Osteoblast (primary cell): ENCODE data around the gene KCNT2. TPM values are rescaled to one million over a fixed set of nuclear protein-coding genes. Genes with fewer than 3 reads are reported as not detected.

Source experiments
- DNase-seq: peaks from one replicate; pipeline ENCODE4 v3.0.0; 2011; ENCODE audit warnings: low spot score, mixed read lengths; ENCODE audit not compliant: insufficient read length; ENCODE audit errors: missing footprints
- H2AFZ ChIP-seq: 2 replicates; pipeline ENCODE4 v1.6.0; 2011; ENCODE audit warnings: mild to moderate bottlenecking, low read length
- H3K27ac ChIP-seq: 2 replicates; pipeline ENCODE4 v1.5.1; 2011; ENCODE audit warnings: mild to moderate bottlenecking, low read depth, low read length, moderate library complexity
- H3K27me3 ChIP-seq: 2 replicates; pipeline ENCODE4 v1.6.0; 2012; ENCODE audit warnings: mild to moderate bottlenecking, control low read depth, inconsistent platforms, low read length, moderate library complexity; ENCODE audit not compliant: insufficient read depth
- H3K36me3 ChIP-seq: 2 replicates; pipeline ENCODE4 v1.5.1; 2011; ENCODE audit warnings: mild to moderate bottlenecking, low read length, control low read depth, moderate library complexity; ENCODE audit not compliant: insufficient read depth
- H3K4me1 ChIP-seq: 2 replicates; pipeline ENCODE4 v1.5.1; 2011; ENCODE audit warnings: mild to moderate bottlenecking, low read length, control low read depth, moderate library complexity; ENCODE audit not compliant: insufficient read depth
- H3K4me2 ChIP-seq: 2 replicates; pipeline ENCODE4 v1.6.0; 2011; ENCODE audit warnings: mild to moderate bottlenecking, low read length; ENCODE audit not compliant: insufficient read depth
- H3K4me3 ChIP-seq: fragments of 200-600 bp; sonication (generic); 3 replicates; pipeline ENCODE4 v1.5.1; 2012; ENCODE audit warnings: mild to moderate bottlenecking, low read length, inconsistent platforms; ENCODE audit not compliant: insufficient read depth
- H3K79me2 ChIP-seq: 2 replicates; pipeline ENCODE4 v1.6.0; 2012; ENCODE audit warnings: mild to moderate bottlenecking, low read length, control low read depth, inconsistent platforms; ENCODE audit not compliant: insufficient read depth
- H3K9me3 ChIP-seq: 2 replicates; pipeline ENCODE4 v1.5.1; 2011; ENCODE audit warnings: low read depth, low read length, control low read depth
- H4K20me1 ChIP-seq: 2 replicates; pipeline ENCODE4 v1.6.0; 2012; ENCODE audit warnings: mild to moderate bottlenecking, low read length, control low read depth; ENCODE audit not compliant: insufficient read depth
- CTCF ChIP-seq: IDR thresholded peaks from 2 replicates; pipeline ENCODE4 v1.5.1; 2011; ENCODE audit warnings: mild to moderate bottlenecking, low read depth, low read length, moderate library complexity; ENCODE audit errors: extremely low read depth
- total RNA-seq: library from RNA; depleted of rRNA; stranded (reverse); fragments of >200 nt; gene quantifications from 2 replicates; pipeline ENCODE4 v1.2.3, GENCODE V29; 2012

Gene KCNT2
- total RNA-seq, 1 donor, result 10.5 TPM

DNA sequence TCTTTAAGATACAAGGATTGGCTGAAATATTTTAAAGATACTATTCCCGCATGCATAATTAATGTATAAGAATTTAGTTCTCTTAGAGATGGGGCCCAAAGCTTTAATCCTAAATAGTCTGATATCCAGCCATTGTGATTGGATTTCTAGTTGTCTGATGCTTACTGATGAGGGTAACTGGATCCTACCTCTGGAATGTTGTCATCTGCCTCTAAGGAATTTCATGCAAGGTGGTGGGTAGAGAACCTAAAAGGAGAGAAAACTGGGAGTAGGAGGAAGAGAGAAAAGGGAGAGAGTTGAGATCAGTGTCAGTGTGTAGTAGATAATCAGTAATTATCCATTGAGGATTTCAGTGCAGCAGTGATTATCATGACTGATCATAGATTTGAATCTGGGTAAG lies 295.5 kb downstream of the KCNT2 start:
- Histone ChIP-seq H3K79me2 (no peaks in the 10 kb centered on the region), H3K4me2 (no peak overlapping the region), H2AFZ (no peak overlapping the region), H3K9me3 (no peaks in the 10 kb centered on the region), H3K4me3 (no peak overlapping the region), H3K27me3 (no peaks in the 10 kb centered on the region), H3K27ac (no peak overlapping the region), H4K20me1 (no peaks in the 10 kb centered on the region), H3K36me3 (no peaks in the 10 kb centered on the region), H3K4me1 (no peaks in the 10 kb centered on the region)
- no peak for TF ChIP-seq CTCF
- no peak for DNase-seq

- Histone ChIP-seq H3K36me3 (no peaks in the 10 kb centered on the region), H3K27ac (no peak overlapping the region), H3K4me1 (no peaks in the 10 kb centered on the region), H3K9me3 (no peaks in the 10 kb centered on the region), H3K4me2 (no peak overlapping the region), H3K27me3 (no peaks in the 10 kb centered on the region), H3K79me2 (no peaks in the 10 kb centered on the region), H2AFZ (no peak overlapping the region), H3K4me3 (no peak overlapping the region), H4K20me1 (no peaks in the 10 kb centered on the region)
- TF ChIP-seq CTCF, result peak; percentile 44
- DNase-seq, result no peak
These were observed 298.9 kb downstream of the KCNT2 start for GRCh38 chr1:196309386-196309785.

DNA sequence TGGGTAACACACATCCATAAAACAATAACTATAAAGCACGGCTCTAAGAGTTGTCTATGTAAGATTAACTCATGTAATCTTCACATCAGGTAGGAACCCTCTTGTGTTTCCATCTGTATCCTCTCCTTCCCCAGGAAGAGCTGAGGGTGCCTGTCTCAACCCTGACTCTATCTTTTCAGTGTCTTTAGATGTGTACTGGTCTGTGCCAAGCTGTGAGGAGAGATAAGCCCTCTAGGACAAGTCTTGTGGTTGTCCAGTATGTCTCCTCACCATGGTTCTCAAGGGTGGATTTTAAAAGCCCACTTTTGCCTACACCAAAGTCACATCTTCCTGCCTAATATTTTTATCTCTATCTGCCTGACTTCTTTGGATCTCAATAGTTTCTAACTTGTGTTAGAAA lies 300.1 kb downstream of the KCNT2 start:
- Histone ChIP-seq H3K4me3 (no peak overlapping the region), H3K4me2 (no peak overlapping the region), H3K79me2 (no peaks in the 10 kb centered on the region), H3K36me3 (no peaks in the 10 kb centered on the region), H2AFZ (no peak overlapping the region), H3K27ac (no peak overlapping the region), H3K27me3 (no peaks in the 10 kb centered on the region), H4K20me1 (no peaks in the 10 kb centered on the region), H3K4me1 (no peaks in the 10 kb centered on the region), H3K9me3 (no peaks in the 10 kb centered on the region)
- TF ChIP-seq CTCF, result no peak
- DNase-seq, result no peak

DNA sequence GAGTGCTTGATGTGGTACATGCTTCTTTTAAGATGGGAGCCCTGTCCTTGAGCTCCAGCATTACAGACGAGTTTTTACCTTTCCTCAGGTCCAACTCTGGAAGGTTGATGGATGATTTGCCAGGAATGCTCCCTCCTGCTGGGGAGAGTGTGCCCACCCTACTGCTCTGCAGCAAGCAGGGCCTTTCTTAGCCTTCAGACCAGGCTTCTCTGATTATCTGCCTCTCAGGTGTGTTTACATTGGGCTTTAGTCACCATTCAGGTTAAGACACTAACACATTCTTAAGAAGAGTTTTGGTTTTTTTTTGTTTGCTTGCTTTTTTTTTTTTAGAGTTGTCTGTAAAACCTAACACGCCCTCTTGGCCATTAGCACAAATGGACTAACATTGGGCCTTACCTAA lies 301.8 kb downstream of the KCNT2 start:
- H4K20me1 ChIP-seq, result no peaks in the 10 kb centered on the region
- no peak overlapping the region for H3K4me2 ChIP-seq
- H3K9me3 ChIP-seq, result no peaks in the 10 kb centered on the region
- no peak for TF ChIP-seq CTCF
- H3K27ac ChIP-seq, result no peak overlapping the region
- no peaks in the 10 kb centered on the region for H3K4me1 ChIP-seq
- no peak overlapping the region for H2AFZ ChIP-seq
- no peaks in the 10 kb centered on the region for H3K36me3 ChIP-seq
- no peaks in the 10 kb centered on the region for H3K27me3 ChIP-seq
- no peak overlapping the region for H3K4me3 ChIP-seq
- no peaks in the 10 kb centered on the region for H3K79me2 ChIP-seq
- DNase-seq, result no peak
